Endothelial cell (in vitro differentiated cells): ENCODE data around the gene DISC1. TPM values are rescaled to one million over a fixed set of nuclear protein-coding genes. Genes with fewer than 3 reads are reported as not detected.

ENCODE experiments used
- DNase-seq: peaks from one replicate; pipeline ENCODE4 v3.0.0; 2021; ENCODE audit warnings: low spot score
- H3K27ac Mint-ChIP-seq: one replicate; pipeline ENCODE4 v1.8.0; 2021; ENCODE audit warnings: mixed read lengths, inconsistent platforms; ENCODE audit not compliant: unreplicated experiment
- H3K27me3 Mint-ChIP-seq: one replicate; pipeline ENCODE4 v1.8.0; 2021; ENCODE audit warnings: mild to moderate bottlenecking, moderate library complexity, mixed read lengths, inconsistent platforms; ENCODE audit not compliant: unreplicated experiment
- H3K36me3 Mint-ChIP-seq: one replicate; pipeline ENCODE4 v1.8.0; 2021; ENCODE audit warnings: mild to moderate bottlenecking, low read depth, mixed read lengths, inconsistent platforms; ENCODE audit not compliant: unreplicated experiment
- H3K4me1 Mint-ChIP-seq: one replicate; pipeline ENCODE4 v1.8.0; 2021; ENCODE audit warnings: mild to moderate bottlenecking, mixed read lengths, inconsistent platforms; ENCODE audit not compliant: unreplicated experiment
- H3K4me3 Mint-ChIP-seq: one replicate; pipeline ENCODE4 v1.8.0; 2021; ENCODE audit warnings: mild to moderate bottlenecking, mixed read lengths, inconsistent platforms; ENCODE audit not compliant: unreplicated experiment
- H3K9me3 Mint-ChIP-seq: one replicate; pipeline ENCODE4 v1.8.0; 2021; ENCODE audit warnings: mixed read lengths, inconsistent platforms; ENCODE audit not compliant: unreplicated experiment
- total RNA-seq: library from RNA; stranded (reverse); fragmentation: NEBNext Ultra II Directional; extraction: Animal tissue kit (Norgen Biotek cat#: 25700); gene quantifications from one replicate; pipeline ENCODE4 v1.2.1, GENCODE V29; 2021; ENCODE audit not compliant: unreplicated experiment
- TF ChIP-seq, protein P1 (sequence below): fragments of 200-600 bp; sonication (generic); IDR thresholded peaks from one replicate; pipeline ENCODE4 v1.5.0; 2021; ENCODE audit warnings: antibody characterized with exemption; ENCODE audit not compliant: unreplicated experiment

The DISC1 gene
- total RNA-seq, 1 donor from 2014 or later, result 82.5 TPM

DNA sequence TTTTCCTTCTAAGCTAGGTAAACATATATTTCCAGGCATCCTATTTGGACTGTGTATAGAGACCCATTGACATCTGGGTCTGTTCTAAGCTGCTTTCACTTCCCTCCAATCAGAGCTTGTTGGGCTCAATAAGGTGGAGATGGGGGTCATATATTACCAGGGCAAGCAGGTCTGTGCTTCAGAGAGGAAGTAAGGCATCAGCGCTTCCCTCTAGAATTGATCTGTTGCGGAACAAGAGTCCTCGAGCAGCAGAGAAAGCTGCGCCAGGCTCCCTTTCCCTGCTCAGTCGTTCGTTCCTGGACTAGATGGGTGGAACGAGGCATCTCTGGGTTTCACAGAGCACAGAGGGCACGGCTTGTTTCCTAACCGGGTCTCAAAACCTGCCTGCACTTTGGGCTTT lies 63.5 kb downstream of the DISC1 start:
- TF ChIP-seq, protein P1, sequence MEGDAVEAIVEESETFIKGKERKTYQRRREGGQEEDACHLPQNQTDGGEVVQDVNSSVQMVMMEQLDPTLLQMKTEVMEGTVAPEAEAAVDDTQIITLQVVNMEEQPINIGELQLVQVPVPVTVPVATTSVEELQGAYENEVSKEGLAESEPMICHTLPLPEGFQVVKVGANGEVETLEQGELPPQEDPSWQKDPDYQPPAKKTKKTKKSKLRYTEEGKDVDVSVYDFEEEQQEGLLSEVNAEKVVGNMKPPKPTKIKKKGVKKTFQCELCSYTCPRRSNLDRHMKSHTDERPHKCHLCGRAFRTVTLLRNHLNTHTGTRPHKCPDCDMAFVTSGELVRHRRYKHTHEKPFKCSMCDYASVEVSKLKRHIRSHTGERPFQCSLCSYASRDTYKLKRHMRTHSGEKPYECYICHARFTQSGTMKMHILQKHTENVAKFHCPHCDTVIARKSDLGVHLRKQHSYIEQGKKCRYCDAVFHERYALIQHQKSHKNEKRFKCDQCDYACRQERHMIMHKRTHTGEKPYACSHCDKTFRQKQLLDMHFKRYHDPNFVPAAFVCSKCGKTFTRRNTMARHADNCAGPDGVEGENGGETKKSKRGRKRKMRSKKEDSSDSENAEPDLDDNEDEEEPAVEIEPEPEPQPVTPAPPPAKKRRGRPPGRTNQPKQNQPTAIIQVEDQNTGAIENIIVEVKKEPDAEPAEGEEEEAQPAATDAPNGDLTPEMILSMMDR, result no peak
- Mint-ChIP-seq H3K4me3 (no peak overlapping the region), H3K36me3 (peaks cover 31% of the 10 kb centered on the region), H3K4me1 (peaks cover 53% of the 10 kb centered on the region), H3K27ac (peak overlapping the region; percentile 82), H3K27me3 (peaks cover 11% of the 10 kb centered on the region), H3K9me3 (peaks cover 8% of the 10 kb centered on the region)
- DNase-seq, result no peak

DNA sequence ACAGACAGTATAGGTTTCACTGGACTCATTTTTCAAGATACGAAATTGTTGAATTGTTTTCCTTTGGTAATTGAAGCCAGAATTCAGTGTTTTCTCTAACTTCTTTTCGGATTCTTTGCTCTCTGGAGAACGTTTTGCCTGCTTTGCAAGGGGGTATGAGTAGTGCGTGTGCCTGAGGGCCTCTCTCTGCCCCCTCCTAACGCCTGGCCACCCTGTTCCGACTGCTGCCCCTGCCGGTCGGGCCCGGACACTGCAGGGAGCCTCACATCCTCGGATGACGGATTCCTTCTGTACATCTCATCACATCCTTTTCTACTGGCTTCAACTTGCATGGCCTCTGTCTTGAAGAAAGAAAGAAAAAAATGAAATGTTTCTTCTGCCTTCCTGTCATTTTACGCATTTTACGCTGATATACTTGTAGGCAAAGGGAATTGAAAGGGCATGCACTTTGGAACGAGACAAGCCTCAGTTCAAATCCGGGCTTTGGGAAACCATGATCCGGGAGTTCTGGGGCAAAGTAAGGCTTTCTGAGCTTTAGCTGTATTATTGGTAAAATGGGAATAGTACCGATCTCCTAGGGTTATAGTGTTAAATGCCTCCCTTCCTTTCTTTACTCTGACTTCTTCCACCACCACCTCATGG lies 65.1 kb downstream of the DISC1 start:
- peaks cover 13% of the 10 kb centered on the region for H3K27me3 Mint-ChIP-seq
- H3K36me3 Mint-ChIP-seq, result peaks cover 41% of the 10 kb centered on the region
- TF ChIP-seq, protein P1, result peak; percentile 72
- H3K4me3 Mint-ChIP-seq, result peak overlapping the region; percentile 49
- H3K27ac Mint-ChIP-seq, result peak overlapping the region; percentile 43
- H3K4me1 Mint-ChIP-seq, result peaks cover 69% of the 10 kb centered on the region
- peak; percentile 64 for DNase-seq
- H3K9me3 Mint-ChIP-seq, result peaks cover 4% of the 10 kb centered on the region

DNA sequence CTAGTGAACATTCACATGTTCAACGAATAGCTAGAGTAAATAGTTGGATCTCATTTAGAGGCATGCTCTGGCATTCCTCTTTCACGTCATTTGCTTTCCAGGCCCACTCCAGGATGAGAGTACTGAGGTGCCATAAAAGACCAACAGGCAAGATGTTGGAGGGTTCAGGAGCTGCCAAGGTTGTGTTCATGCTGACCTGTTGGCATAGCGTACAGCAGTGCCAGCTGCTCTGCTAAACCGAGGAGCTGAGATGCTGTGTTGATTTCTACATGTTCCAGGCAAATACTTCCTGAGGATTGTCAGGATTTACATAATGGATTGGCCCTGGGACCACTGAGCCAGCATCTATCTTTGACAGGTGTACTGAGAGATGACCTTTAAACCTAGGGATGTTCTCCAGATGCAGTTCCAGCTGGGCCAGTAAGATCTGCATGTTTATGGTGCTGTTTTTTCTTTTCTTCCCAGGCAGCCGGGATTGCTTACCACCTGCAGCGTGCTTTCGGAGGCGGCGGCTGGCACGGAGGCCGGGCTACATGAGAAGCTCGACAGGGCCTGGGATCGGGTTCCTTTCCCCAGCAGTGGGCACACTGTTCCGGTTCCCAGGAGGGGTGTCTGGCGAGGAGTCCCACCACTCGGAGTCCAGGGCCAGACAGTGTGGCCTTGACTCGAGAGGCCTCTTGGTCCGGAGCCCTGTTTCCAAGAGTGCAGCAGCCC lies 66.9 kb downstream of the DISC1 start:
- H3K27ac Mint-ChIP-seq, result no peak overlapping the region
- H3K36me3 Mint-ChIP-seq, result peaks cover 39% of the 10 kb centered on the region
- TF ChIP-seq, protein P1, result no peak
- DNase-seq, result no peak
- H3K4me1 Mint-ChIP-seq, result peaks cover 81% of the 10 kb centered on the region
- no peaks in the 10 kb centered on the region for H3K9me3 Mint-ChIP-seq
- no peak overlapping the region for H3K4me3 Mint-ChIP-seq
- H3K27me3 Mint-ChIP-seq, result peaks cover 13% of the 10 kb centered on the region

DNA sequence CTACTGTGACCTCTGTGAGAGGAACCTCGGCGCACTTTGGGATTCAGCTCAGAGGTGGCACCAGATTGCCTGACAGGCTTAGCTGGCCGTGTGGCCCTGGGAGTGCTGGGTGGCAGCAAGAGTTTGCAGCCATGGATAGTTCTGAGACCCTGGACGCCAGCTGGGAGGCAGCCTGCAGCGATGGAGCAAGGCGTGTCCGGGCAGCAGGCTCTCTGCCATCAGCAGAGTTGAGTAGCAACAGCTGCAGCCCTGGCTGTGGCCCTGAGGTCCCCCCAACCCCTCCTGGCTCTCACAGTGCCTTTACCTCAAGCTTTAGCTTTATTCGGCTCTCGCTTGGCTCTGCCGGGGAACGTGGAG lies 67.5 kb downstream of the DISC1 start:
- H3K36me3 Mint-ChIP-seq, result peaks cover 39% of the 10 kb centered on the region
- no peaks in the 10 kb centered on the region for H3K9me3 Mint-ChIP-seq
- peaks cover 76% of the 10 kb centered on the region for H3K4me1 Mint-ChIP-seq
- no peak overlapping the region for H3K27ac Mint-ChIP-seq
- H3K4me3 Mint-ChIP-seq, result peak overlapping the region; percentile 70
- peaks cover 13% of the 10 kb centered on the region for H3K27me3 Mint-ChIP-seq
- no peak for DNase-seq
- TF ChIP-seq, protein P1, result no peak

DNA sequence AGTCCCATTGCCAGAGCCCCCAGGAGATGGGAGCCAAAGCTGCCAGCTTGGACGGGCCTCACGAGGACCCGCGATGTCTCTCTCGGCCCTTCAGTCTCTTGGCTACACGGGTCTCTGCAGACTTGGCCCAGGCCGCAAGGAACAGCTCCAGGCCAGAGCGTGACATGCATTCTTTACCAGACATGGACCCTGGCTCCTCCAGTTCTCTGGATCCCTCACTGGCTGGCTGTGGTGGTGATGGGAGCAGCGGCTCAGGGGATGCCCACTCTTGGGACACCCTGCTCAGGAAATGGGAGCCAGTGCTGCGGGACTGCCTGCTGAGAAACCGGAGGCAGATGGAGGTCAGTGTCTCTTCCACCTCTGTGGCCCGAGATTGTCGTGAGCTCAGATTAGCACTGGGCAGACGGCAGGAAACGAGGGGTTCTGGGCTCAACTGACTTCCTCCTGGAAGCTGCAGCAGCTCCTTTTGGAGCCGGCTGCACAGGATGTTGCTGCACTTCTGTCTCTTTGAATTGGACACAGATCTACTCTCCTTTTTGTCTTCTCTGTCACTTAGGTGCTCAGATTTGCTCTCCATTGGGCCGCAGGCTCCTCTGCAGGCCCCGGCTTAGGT lies 68.0 kb downstream of the DISC1 start:
- Mint-ChIP-seq H3K9me3 (no peaks in the 10 kb centered on the region), H3K27me3 (peaks cover 11% of the 10 kb centered on the region), H3K4me3 (peak overlapping the region; percentile 70), H3K36me3 (peaks cover 44% of the 10 kb centered on the region), H3K4me1 (peaks cover 78% of the 10 kb centered on the region), H3K27ac (peak overlapping the region; percentile 81)
- DNase-seq, result peak; percentile 54
- TF ChIP-seq, protein P1, result no peak
